OCI-LY1 (cell line): Measurements from ENCODE around the gene PKD2.

Experiments used
- H2AFZ ChIP-seq: fragments of 200-600 bp; sonication (generic), shearing (Covaris generic); 2 replicates; pipeline ENCODE4 v1.6.0; 2014; ENCODE audit warnings: antibody characterized with exemption, mild to moderate bottlenecking, low read length
- H3F3A ChIP-seq: fragments of 200-600 bp; sonication (generic), shearing (Covaris generic); 2 replicates; pipeline ENCODE4 v1.6.0; 2014; ENCODE audit warnings: mild to moderate bottlenecking, antibody characterized with exemption, low read length, moderate library complexity; ENCODE audit not compliant: insufficient read depth
- H3K27ac ChIP-seq: fragments of 200-600 bp; sonication (generic); 2 replicates; pipeline ENCODE4 v1.5.1; 2014; ENCODE audit warnings: low read length, mixed run types, mild to moderate bottlenecking, low read depth; ENCODE audit not compliant: poor library complexity, severe bottlenecking
- H3K27me3 ChIP-seq: fragments of 200-600 bp; sonication (generic); 2 replicates; pipeline ENCODE4 v1.6.0; 2014; ENCODE audit warnings: antibody characterized with exemption, mild to moderate bottlenecking, low read length, moderate library complexity; ENCODE audit not compliant: insufficient read depth
- H3K36me3 ChIP-seq: fragments of 200-600 bp; sonication (generic); 2 replicates; pipeline ENCODE4 v1.6.1; 2014; ENCODE audit warnings: mild to moderate bottlenecking, antibody characterized with exemption, low read length, moderate library complexity, mixed read lengths; ENCODE audit not compliant: insufficient read depth
- H3K4me1 ChIP-seq: fragments of 200-600 bp; sonication (generic); 2 replicates; pipeline ENCODE4 v1.5.1; 2014; ENCODE audit warnings: mild to moderate bottlenecking, low read length, moderate library complexity; ENCODE audit not compliant: insufficient read depth, severe bottlenecking
- H3K4me2 ChIP-seq: fragments of 200-600 bp; sonication (generic), shearing (Covaris generic); 2 replicates; pipeline ENCODE4 v1.6.1; 2014; ENCODE audit warnings: low read length
- H3K4me3 ChIP-seq: fragments of 200-600 bp; sonication (generic); 2 replicates; pipeline ENCODE4 v1.5.1; 2014; ENCODE audit warnings: low read length, low read depth, mild to moderate bottlenecking, mixed read lengths; ENCODE audit not compliant: poor library complexity, severe bottlenecking
- H3K79me2 ChIP-seq: fragments of 200-600 bp; shearing (Covaris generic); 2 replicates; pipeline ENCODE4 v1.6.1; 2016; ENCODE audit warnings: mixed run types, low read length, mixed read lengths; ENCODE audit not compliant: insufficient read depth
- H3K9ac ChIP-seq: fragments of 200-600 bp; sonication (generic), shearing (Covaris generic); 2 replicates; pipeline ENCODE4 v1.6.1; 2014; ENCODE audit warnings: mild to moderate bottlenecking, low read length, mixed read lengths
- H3K9me2 ChIP-seq: fragments of 200-600 bp; sonication (generic), shearing (Covaris generic); 2 replicates; pipeline ENCODE4 v1.6.1; 2014; ENCODE audit warnings: low read depth, mild to moderate bottlenecking, low read length, mixed read lengths
- H3K9me3 ChIP-seq: fragments of 200-600 bp; shearing (Covaris generic); 2 replicates; pipeline ENCODE4 v1.6.1; 2014; ENCODE audit warnings: low read length, mixed read lengths
- H4K20me1 ChIP-seq: fragments of 200-600 bp; sonication (generic), shearing (Covaris generic); 2 replicates; pipeline ENCODE4 v1.6.0; 2016; ENCODE audit warnings: mild to moderate bottlenecking, low read length; ENCODE audit not compliant: insufficient read depth
- EZH2 ChIP-seq: fragments of 200-600 bp; sonication (generic), shearing (Covaris generic); IDR thresholded peaks from 2 replicates; pipeline ENCODE4 v1.8.0; 2017; ENCODE audit warnings: borderline replicate concordance, mixed run types, mild to moderate bottlenecking, antibody characterized with exemption, low read length, moderate library complexity, mixed read lengths
- TF ChIP-seq, protein P1 (sequence below): fragments of 200-600 bp; sonication (generic), shearing (Covaris generic); IDR thresholded peaks from 2 replicates; pipeline ENCODE4 v1.5.1; 2017; ENCODE audit warnings: mild to moderate bottlenecking, antibody characterized with exemption, low read length, moderate library complexity, mixed read lengths

The PKD2 gene

DNA sequence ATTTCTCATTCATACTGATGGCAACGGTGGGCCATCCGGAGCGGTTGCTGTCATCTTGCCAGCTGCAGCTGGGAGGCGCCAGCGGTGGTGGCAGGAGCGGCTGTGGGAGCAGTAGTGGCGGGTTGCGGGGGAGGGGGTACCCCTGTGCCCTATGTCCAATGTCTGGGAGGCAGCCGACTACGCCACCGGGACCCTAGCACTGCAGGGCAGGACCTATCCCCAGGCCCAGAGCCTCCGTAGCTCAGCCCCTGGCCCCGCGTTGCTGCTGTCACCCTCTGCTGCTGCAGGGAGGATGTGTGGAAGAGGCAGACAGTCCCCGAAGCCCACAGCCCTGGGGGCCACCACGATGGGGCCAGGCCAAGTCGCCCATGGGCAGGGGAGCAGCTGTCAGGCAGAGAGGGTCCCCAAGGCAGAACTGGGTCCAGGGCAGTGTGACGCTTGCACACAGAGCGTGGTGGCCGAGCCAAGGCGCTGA, 41.9 kb upstream of the PKD2 start:
- Histone ChIP-seq H3K27ac (no peak overlapping the region), H3K4me2 (no peak overlapping the region), H3K79me2 (no peaks in the 10 kb centered on the region), H4K20me1 (no peaks in the 10 kb centered on the region), H3K4me3 (no peak overlapping the region), H2AFZ (no peak overlapping the region), H3K9me3 (no peaks in the 10 kb centered on the region), H3K9ac (no peak overlapping the region), H3K4me1 (no peaks in the 10 kb centered on the region), H3K27me3 (no peaks in the 10 kb centered on the region), H3K36me3 (no peaks in the 10 kb centered on the region), H3F3A (no peaks in the 10 kb centered on the region), H3K9me2 (no peaks in the 10 kb centered on the region)
- no peak for TF ChIP-seq EZH2
- TF ChIP-seq, protein P1, sequence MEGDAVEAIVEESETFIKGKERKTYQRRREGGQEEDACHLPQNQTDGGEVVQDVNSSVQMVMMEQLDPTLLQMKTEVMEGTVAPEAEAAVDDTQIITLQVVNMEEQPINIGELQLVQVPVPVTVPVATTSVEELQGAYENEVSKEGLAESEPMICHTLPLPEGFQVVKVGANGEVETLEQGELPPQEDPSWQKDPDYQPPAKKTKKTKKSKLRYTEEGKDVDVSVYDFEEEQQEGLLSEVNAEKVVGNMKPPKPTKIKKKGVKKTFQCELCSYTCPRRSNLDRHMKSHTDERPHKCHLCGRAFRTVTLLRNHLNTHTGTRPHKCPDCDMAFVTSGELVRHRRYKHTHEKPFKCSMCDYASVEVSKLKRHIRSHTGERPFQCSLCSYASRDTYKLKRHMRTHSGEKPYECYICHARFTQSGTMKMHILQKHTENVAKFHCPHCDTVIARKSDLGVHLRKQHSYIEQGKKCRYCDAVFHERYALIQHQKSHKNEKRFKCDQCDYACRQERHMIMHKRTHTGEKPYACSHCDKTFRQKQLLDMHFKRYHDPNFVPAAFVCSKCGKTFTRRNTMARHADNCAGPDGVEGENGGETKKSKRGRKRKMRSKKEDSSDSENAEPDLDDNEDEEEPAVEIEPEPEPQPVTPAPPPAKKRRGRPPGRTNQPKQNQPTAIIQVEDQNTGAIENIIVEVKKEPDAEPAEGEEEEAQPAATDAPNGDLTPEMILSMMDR: no peak

GRCh38 chr4:87966095-87966496, 41.3 kb upstream of the PKD2 start:
- Histone ChIP-seq H3K9me2 (no peaks in the 10 kb centered on the region), H3K27ac (no peak overlapping the region), H3K4me1 (no peaks in the 10 kb centered on the region), H3K4me3 (no peak overlapping the region), H3K9me3 (no peaks in the 10 kb centered on the region), H3K79me2 (no peaks in the 10 kb centered on the region), H3F3A (no peaks in the 10 kb centered on the region), H3K9ac (no peak overlapping the region), H3K36me3 (no peaks in the 10 kb centered on the region), H2AFZ (no peak overlapping the region), H4K20me1 (no peaks in the 10 kb centered on the region), H3K4me2 (no peak overlapping the region), H3K27me3 (no peaks in the 10 kb centered on the region)
- no peak for TF ChIP-seq EZH2
- TF ChIP-seq, protein P1: no peak

GRCh38 chr4:87967193-87967592, 40.2 kb upstream of the PKD2 start:
- H3K4me3 ChIP-seq: no peak overlapping the region

More at GRCh38 chr4:87967193-87967592, 40.2 kb upstream of the PKD2 start:
- TF ChIP-seq, protein P1: no peak
- Histone ChIP-seq H3K27me3 (no peaks in the 10 kb centered on the region), H3K36me3 (no peaks in the 10 kb centered on the region), H3K27ac (no peak overlapping the region), H3F3A (no peaks in the 10 kb centered on the region), H3K79me2 (no peaks in the 10 kb centered on the region), H3K9ac (no peak overlapping the region), H3K4me1 (no peaks in the 10 kb centered on the region), H3K9me3 (no peaks in the 10 kb centered on the region), H3K9me2 (no peaks in the 10 kb centered on the region), H4K20me1 (no peaks in the 10 kb centered on the region), H3K4me2 (no peak overlapping the region), H2AFZ (no peak overlapping the region)
